Glomerular endothelial cell (primary cell): ENCODE data around the gene TTC39C. TPM values are rescaled to one million over a fixed set of nuclear protein-coding genes. Genes with fewer than 3 reads are reported as not detected.

Experiments used
- DNase-seq: peaks from one replicate; pipeline ENCODE4 v3.0.0-alpha.2; 2011; ENCODE audit warnings: low read depth, low spot score; ENCODE audit errors: extremely low read depth
- total RNA-seq: library from RNA; depleted of rRNA; stranded (reverse); fragments of >200 nt; gene quantifications from 2 replicates; pipeline ENCODE4 v1.2.3, GENCODE V29; 2015

TTC39C gene
- total RNA-seq, 1 donor from 2014 or later = 2.3 TPM

GRCh38 chr18:23990474-23991410 is 23.8 kb upstream of the TTC39C start:
- no peak for DNase-seq

GRCh38 chr18:23992089-23992940 is 22.2 kb upstream of the TTC39C start:
- no peak for DNase-seq

GRCh38 chr18:23992941-23993280 is 21.6 kb upstream of the TTC39C start:
- no peak for DNase-seq

- DNase-seq = no peak
Measured at GRCh38 chr18:23994361-23994902, 20.1 kb upstream of the TTC39C start.

GRCh38 chr18:23995180-23995579 is 19.4 kb upstream of the TTC39C start:
- DNase-seq = no peak

GRCh38 chr18:23998018-23998417 is 16.5 kb upstream of the TTC39C start:
- DNase-seq = no peak

- no peak for DNase-seq
Measured at GRCh38 chr18:23998820-23999219, 15.7 kb upstream of the TTC39C start.

GRCh38 chr18:24000613-24001490 is 13.7 kb upstream of the TTC39C start:
- no peak for DNase-seq

GRCh38 chr18:24002479-24002878 is 12.1 kb upstream of the TTC39C start:
- DNase-seq = no peak

- DNase-seq = no peak
Measured at GRCh38 chr18:24003288-24003687, 11.3 kb upstream of the TTC39C start.

GRCh38 chr18:24003903-24004640 is 10.5 kb upstream of the TTC39C start:
- no peak for DNase-seq

GRCh38 chr18:24006712-24007313 is 7.7 kb upstream of the TTC39C start:
- no peak for DNase-seq

- no peak for DNase-seq
Measured at GRCh38 chr18:24009246-24009645, 5.3 kb upstream of the TTC39C start.

- DNase-seq = no peak
Measured at GRCh38 chr18:24009651-24010333, 4.8 kb upstream of the TTC39C start.

GRCh38 chr18:24010673-24011072 is 3.9 kb upstream of the TTC39C start:
- DNase-seq = no peak

GRCh38 chr18:24011123-24011917 is 3.2 kb upstream of the TTC39C start:
- no peak for DNase-seq

- DNase-seq = no peak
Measured at GRCh38 chr18:24013051-24013450, 1.5 kb upstream of the TTC39C start.
